ENCODE measurements around the gene TNFRSF25. TPM values are rescaled to one million over a fixed set of nuclear protein-coding genes. Genes with fewer than 3 reads are reported as not detected.

The TNFRSF25 gene
- total RNA-seq, 1 experiment from 2014 or later, result 19.5 TPM

GRCh38 chr1:6416906-6417305 is 49.1 kb downstream of the TNFRSF25 start (continued):
- TF ChIP-seq FOXP4 (CRISPR knock-in tag; IDR thresholded peaks at IDR 0.05), result no peak
- TF ChIP-seq JAZF1 (CRISPR knock-in tag; IDR thresholded peaks at IDR 0.05), result no peak
- no peak for TF ChIP-seq NR3C1 (CRISPR knock-in tag; conservative IDR thresholded peaks at IDR 0.05; ENCODE audit: low read depth)
- TF ChIP-seq ZNF232 (CRISPR knock-in tag; IDR thresholded peaks at IDR 0.05), result no peak
- TF ChIP-seq SOX15 (CRISPR knock-in tag; IDR thresholded peaks at IDR 0.05), result no peak
- no peak for TF ChIP-seq CREB1 (CRISPR knock-in tag; IDR thresholded peaks at IDR 0.05)
- no peak for TF ChIP-seq ELF4 (CRISPR knock-in tag; IDR thresholded peaks at IDR 0.05; ENCODE audit: low read depth)
- no peak for TF ChIP-seq AFF4 (CRISPR knock-in tag; IDR thresholded peaks at IDR 0.05; ENCODE audit: borderline replicate concordance)
- TF ChIP-seq ZBTB43 (CRISPR knock-in tag; IDR thresholded peaks at IDR 0.05), result no peak

GRCh38 chr1:6416295-6416656 is 49.7 kb downstream of the TNFRSF25 start:
- Mint-ChIP-seq H3K4me1 (peaks cover 20% of the 10 kb centered on the region), H3K27me3 (ENCODE audit: low read depth) (peaks cover 90% of the 10 kb centered on the region), H3K9me3 (no peaks in the 10 kb centered on the region), H3K4me3 (no peak overlapping the region), H3K27ac (no peak overlapping the region), H3K36me3 (no peaks in the 10 kb centered on the region)
- ChIA-PET CTCF (interaction anchor here (0.6 to 4.0 kb wide), 9 partner anchors 11 to 178 kb away, joined by 3 to 35 read pairs (median 5); partner anchors contain the start of gene ACOT7), POLR2A (no interaction called here)
- DNase-seq (ENCODE audit: low spot score) (no peak), ATAC-seq (no peak)
- no peak for TF ChIP-seq ZNF138 (CRISPR knock-in tag; conservative IDR thresholded peaks at IDR 0.05)

GRCh38 chr1:6414881-6415626 is 50.9 kb downstream of the TNFRSF25 start:
- H3K27ac Mint-ChIP-seq, result peak overlapping the region; percentile 94
- H3K4me3 Mint-ChIP-seq, result no peak overlapping the region
- ChIA-PET CTCF (interaction anchor here (0.7 to 4.0 kb wide), 51 partner anchors 8 to 373 kb away, joined by 3 to 37 read pairs (median 5); partner anchors contain the start of genes ACOT7, DNAJC11, RNF207 and TNFRSF25), POLR2A (no interaction called here)
- peaks cover 20% of the 10 kb centered on the region for H3K4me1 Mint-ChIP-seq
- ATAC-seq (no peak), DNase-seq (ENCODE audit: low spot score) (no peak)
- peaks cover 81% of the 10 kb centered on the region for H3K27me3 Mint-ChIP-seq (ENCODE audit: low read depth)
- H3K9me3 Mint-ChIP-seq, result no peaks in the 10 kb centered on the region
- H3K36me3 Mint-ChIP-seq, result no peaks in the 10 kb centered on the region
- TF ChIP-seq ZNF396 (CRISPR knock-in tag; IDR thresholded peaks at IDR 0.05; ENCODE audit: borderline replicate concordance) (no peak), ETV6 (CRISPR knock-in tag; IDR thresholded peaks at IDR 0.05) (no peak), E2F4 (CRISPR knock-in tag; IDR thresholded peaks at IDR 0.05; ENCODE audit: borderline replicate concordance, low read depth) (no peak), NFE2L1 (CRISPR knock-in tag; IDR thresholded peaks at IDR 0.05) (no peak), MXD4 (CRISPR knock-in tag; IDR thresholded peaks at IDR 0.05; ENCODE audit: borderline replicate concordance) (no peak), IRF1 (CRISPR knock-in tag; IDR thresholded peaks at IDR 0.05) (no peak), TP53 (CRISPR knock-in tag; IDR thresholded peaks at IDR 0.05) (no peak), STAT6 (CRISPR knock-in tag; conservative IDR thresholded peaks at IDR 0.05; ENCODE audit: low read depth) (no peak), HMGXB4 (CRISPR knock-in tag; IDR thresholded peaks at IDR 0.05) (no peak)
